Activated CD4-positive, CD25-positive, alpha-beta regulatory T cell treated with anti-CD3 and anti-CD28 coated beads, Interleukin-2, amount 50 U/mL, for 72 hours (primary cell): ENCODE data around the gene D2HGDH.
"Not testable (repeated sequence)": the region's sequence is repeated elsewhere in the genome, so short reads cannot be mapped to it uniquely, and the experiment has no call there.

Source experiments
- DNase-seq: peaks from one replicate; pipeline ENCODE4 v3.0.0; 2021

Gene D2HGDH

GRCh38 chr2:241810307-241811200 is 76.1 kb downstream of the D2HGDH start:
- peak; percentile 31 for DNase-seq

DNA sequence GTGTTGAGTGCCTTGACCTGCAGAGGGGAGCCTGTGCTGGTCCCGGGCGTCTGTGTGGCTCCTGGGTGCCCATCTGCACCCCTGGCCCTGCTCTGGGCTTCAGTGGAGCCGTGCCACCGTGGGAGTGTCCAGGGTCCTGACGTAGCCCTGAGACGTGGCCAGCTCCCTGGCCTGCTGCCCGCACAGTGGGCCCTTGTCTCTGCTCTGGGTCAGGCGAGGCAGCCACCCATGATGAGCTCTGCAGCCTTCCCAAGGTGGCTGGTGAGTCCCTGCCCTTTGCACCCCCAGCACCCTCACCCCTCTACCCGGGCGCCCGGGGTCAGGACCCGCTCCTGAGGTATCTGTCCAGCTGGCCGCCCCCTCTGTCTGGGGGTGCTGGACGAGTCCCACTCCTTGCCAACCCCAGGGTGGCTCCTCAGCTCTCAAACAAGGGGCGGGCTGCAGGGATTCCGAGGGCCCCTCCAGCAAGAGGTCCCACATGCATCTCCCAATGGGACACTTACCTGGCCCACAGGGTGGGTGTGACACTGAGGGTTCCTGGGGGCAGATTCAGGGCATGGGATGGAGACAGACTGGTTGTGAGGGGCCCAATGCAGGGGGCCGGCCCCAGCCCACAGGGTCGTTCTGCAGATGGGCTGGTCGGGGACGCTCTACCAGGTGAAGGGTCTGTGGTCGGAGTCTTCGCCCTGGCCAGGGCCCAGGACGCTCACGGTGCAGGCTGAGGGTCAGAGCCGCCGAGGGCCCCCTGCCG is 76.9 kb downstream of the D2HGDH start:
- peak; percentile 29 for DNase-seq

GRCh38 chr2:241811952-241812729 is 77.7 kb downstream of the D2HGDH start:
- DNase-seq: no peak

DNA sequence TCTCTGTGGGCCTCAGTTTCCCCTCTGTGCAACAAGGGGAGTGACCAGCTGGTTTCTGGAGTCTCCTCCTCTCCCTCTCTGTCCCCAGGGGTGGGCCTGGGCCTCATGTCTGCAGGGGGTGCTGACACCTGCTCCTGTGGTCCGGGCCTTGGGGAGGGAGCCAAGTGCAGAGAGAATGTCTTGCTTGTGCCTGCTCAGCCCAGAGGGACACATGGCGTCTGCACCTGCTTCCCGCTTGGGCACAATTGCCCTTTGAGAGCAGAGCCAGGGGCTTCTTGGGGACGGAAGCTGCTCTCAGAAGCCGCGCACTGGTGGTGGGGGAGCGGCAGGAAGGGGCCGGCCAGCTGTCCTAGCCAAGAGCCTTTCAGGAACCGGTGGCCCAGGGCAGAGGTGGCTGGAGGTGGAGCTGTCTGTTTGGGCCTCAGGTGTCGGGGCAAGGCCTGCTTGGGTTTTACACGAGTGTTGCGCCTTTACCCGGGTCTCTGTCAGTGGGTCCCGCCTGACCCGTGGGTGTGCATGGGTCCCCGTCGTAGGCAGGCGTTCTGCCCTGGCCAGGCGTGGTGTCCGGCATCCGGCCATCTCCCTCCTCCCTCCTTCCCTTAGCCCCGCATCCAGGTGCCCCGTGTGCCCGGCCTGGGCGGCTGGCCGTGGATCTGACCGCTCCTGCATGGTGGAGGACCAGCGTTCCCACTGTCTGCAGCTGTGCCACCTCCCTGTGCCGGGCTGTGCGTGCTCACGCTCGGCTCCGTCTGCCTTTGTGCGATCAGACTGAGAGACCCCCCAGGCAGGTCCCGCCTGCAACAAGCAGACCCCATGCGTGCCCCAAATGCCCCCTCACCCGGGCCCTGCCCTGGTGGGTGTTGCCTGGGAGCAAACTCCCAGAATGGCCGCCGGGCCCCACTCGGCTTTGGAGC is 78.6 kb downstream of the D2HGDH start:
- DNase-seq: peak; percentile 28

DNA sequence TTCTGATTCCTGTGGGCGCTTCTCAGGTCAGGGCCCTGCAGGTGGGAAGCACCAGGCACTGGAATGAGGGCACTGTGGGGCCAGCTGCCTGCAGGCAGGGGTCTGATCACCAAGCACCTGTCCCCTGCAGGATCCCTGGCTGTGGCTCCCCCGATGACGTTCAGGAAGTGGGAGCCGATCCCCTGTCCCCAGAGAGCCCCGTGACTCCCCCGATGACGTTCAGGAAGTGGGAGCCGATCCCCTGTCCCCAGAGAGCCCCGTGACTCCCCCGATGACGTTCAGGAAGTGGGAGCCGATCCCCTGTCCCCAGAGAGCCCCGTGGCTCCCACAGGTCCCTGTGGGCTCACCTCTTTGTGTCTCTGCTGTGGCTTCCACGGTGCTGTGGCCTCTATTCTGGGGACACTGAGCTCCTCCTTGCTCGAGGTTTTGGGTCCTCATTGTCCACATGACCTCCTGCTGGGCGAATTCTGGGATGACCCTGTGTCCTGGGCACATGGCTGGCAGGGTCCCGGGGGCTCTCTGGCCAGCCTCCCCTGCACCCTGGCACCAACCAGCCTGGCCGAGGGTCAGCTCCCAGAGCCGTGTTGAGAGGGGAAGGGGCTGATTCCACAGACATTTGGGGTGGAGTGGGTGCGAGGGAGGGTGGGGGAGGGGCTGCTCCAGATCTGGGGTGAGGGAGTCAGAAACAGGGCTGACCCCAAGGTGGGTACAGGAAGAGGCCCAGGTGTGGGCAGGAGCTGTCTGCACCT is 79.4 kb downstream of the D2HGDH start:
- DNase-seq: peak; percentile 30

GRCh38 chr2:241814393-241814642 is 79.9 kb downstream of the D2HGDH start:
- no peak for DNase-seq

GRCh38 chr2:241814643-241815476 is 80.4 kb downstream of the D2HGDH start:
- peak; percentile 29 for DNase-seq

GRCh38 chr2:241815477-241816430 is 81.3 kb downstream of the D2HGDH start:
- peak; percentile 30 for DNase-seq

DNA sequence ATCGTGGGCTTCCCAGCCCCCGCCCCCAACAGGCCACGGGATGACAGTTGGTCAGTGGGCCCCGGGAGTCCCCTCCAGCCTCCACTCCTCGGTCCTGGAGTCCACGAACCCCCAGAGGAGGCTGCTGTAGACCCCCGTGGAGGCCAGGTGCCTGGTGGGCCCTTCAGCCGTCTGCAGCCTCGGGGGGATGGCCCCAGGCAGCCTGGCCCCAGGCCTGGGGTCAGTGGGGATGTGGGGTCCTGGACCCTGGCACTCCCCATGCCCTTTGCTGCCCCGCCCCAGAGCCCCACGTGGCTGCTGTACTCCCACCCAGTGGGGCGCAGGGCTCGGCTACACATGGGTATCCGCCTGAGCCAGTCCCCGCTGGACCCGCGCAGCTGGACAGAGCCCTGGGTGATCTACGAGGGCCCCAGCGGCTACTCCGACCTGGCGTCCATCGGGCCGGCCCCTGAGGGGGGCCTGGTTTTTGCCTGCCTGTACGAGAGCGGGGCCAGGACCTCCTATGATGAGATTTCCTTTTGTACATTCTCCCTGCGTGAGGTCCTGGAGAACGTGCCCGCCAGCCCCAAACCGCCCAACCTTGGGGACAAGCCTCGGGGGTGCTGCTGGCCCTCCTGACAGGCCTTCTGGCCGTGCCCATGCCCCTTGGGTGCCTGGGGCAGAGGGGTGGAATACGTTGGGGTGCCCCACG is 82.1 kb downstream of the D2HGDH start:
- DNase-seq: peak; percentile 29

GRCh38 chr2:241817126-241817820 is 82.8 kb downstream of the D2HGDH start:
- DNase-seq: peak; percentile 29

GRCh38 chr2:241817821-241818215 is 83.4 kb downstream of the D2HGDH start:
- not testable (repeated sequence) for DNase-seq
